Spinal cord (tissue), 10 donors: Measurements from ENCODE around the gene MRPS24. TPM values are rescaled to one million over a fixed set of nuclear protein-coding genes. Genes with fewer than 3 reads are reported as not detected.

ENCODE experiments used
- DNase-seq, 6 donors: peaks; one replicate each; pipeline versions ENCODE4 v3.0.0 to v3.0.0-alpha.2; 2013 to 2015; ENCODE audit warnings: low spot score in 6 of 6, low read depth in 4 of 6
- H3K27ac ChIP-seq: one replicate; pipeline ENCODE4 v1.5.1; 2013; ENCODE audit warnings: low read depth, low read length, control low read depth
- H3K27me3 ChIP-seq: one replicate; pipeline ENCODE4 v1.6.1; 2013; ENCODE audit warnings: low read length; ENCODE audit not compliant: control insufficient read depth, insufficient read depth
- H3K36me3 ChIP-seq: one replicate; pipeline ENCODE4 v1.6.1; 2013; ENCODE audit warnings: low read length; ENCODE audit not compliant: control insufficient read depth, insufficient read depth
- H3K4me1 ChIP-seq: one replicate; pipeline ENCODE4 v1.6.1; 2013; ENCODE audit warnings: low read length; ENCODE audit not compliant: control insufficient read depth, insufficient read depth
- H3K4me3 ChIP-seq: one replicate; pipeline ENCODE4 v1.5.1; 2013; ENCODE audit warnings: low read depth, low read length, control low read depth
- H3K9me3 ChIP-seq: one replicate; pipeline ENCODE4 v1.6.1; 2013; ENCODE audit warnings: low read length; ENCODE audit not compliant: control insufficient read depth, insufficient read depth
- WGBS: methylation state at CpG from one replicate; pipeline ENCODE4 v1.1.5; 2013; ENCODE audit warnings: missing lambda C conversion rate; ENCODE audit not compliant: insufficient coverage; 5-methylcytosine and 5-hydroxymethylcytosine counted together
- polyA plus RNA-seq, 2 donors: library from polyadenylated mRNA; unstranded; fragments of 120-200 nt; gene quantifications; one replicate each; pipeline ENCODE4 v1.2.1, GENCODE V29; 2013; ENCODE audit not compliant: insufficient read length in 2 of 2
- total RNA-seq, 2 donors: library from RNA; depleted of rRNA in 1 of 2; stranded (reverse); fragments of 120-200 nt in 1 of 2; fragments of >200 nt in 1 of 2; gene quantifications; one replicate each; pipeline versions ENCODE4 v1.2.3 to v1.2.4, GENCODE V29; 2013 to 2014
- donor health status: healthy.

The MRPS24 gene
- total and polyA plus RNA-seq, 4 donors: 26.7 to 108 (median 105) TPM

DNA sequence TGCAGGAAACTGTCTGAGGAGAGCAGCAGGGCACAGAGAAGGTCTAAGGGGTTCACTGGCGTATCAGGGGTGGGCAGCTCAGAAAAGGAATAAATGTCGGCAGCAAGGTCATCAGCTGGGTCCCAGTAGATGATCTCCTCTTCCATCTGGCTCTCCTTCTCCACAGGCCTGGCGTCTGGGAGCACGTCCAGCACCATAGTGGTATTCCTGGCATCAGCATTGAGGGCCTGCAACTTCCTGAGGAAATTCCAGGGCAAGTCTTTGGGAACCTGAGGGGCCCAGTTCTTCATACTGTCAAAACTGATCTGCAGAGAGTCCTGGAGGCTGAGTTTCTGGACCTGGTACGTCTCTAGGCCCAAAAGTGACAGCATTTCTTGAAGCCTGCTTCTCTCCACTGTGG lies 9.6 kb upstream of the MRPS24 start:
- WGBS: 88% methylated on average over 5 of the region's 5 CpGs
- no peak overlapping the region for H3K27ac ChIP-seq
- no peaks in the 10 kb centered on the region for H3K27me3 ChIP-seq
- no peaks in the 10 kb centered on the region for H3K9me3 ChIP-seq
- no peak for DNase-seq
- H3K36me3 ChIP-seq: peaks cover 76% of the 10 kb centered on the region
- no peak overlapping the region for H3K4me3 ChIP-seq
- H3K4me1 ChIP-seq: no peaks in the 10 kb centered on the region

DNA sequence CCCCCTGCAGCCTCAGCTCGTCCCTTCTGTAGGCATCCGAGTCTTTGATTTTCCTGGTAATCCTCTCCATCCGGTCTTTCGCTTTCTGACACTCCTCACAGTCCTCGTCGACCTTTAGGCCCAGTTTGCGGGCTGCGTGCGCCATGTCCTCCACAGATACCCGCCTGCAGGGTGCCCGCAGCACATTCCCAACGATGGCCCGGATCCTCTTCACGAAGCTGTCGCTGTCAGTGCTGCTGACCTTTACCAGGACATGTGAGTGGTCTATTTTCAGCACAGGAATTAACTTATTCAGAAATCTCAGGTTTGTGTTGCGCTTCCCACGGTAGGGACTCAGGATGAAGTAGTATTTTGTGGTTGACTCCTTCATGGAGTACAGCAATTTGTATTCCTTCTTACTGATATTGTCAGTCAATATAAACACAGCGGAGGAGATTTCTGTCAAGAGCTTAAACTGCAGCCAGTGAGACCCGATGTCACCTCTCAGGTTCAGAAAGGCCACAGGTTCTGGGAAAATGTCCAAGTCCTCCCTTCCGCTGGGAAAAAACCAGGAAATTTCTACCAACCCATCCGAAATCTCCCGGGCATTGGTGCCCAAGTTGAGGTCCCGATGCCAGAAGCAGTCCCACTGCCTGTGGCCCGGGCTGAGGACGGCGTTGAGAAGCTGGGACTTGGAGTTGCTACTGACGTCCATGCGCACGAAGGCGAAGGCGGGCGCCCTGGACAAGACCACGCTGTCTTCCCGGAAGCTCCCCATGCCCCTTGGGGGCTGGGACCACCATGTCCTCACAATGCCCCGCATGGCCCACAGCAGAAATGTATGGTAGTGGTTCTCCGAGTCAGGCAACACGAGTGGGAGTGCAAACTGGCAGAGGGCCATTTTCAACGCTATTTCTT lies 8.9 kb upstream of the MRPS24 start:
- Histone ChIP-seq H3K27me3 (no peaks in the 10 kb centered on the region), H3K4me1 (no peaks in the 10 kb centered on the region), H3K27ac (no peak overlapping the region), H3K4me3 (no peak overlapping the region), H3K36me3 (peaks cover 76% of the 10 kb centered on the region), H3K9me3 (no peaks in the 10 kb centered on the region)
- 96% methylated on average over 38 of the region's 38 CpGs for WGBS
- no peak for DNase-seq

DNA sequence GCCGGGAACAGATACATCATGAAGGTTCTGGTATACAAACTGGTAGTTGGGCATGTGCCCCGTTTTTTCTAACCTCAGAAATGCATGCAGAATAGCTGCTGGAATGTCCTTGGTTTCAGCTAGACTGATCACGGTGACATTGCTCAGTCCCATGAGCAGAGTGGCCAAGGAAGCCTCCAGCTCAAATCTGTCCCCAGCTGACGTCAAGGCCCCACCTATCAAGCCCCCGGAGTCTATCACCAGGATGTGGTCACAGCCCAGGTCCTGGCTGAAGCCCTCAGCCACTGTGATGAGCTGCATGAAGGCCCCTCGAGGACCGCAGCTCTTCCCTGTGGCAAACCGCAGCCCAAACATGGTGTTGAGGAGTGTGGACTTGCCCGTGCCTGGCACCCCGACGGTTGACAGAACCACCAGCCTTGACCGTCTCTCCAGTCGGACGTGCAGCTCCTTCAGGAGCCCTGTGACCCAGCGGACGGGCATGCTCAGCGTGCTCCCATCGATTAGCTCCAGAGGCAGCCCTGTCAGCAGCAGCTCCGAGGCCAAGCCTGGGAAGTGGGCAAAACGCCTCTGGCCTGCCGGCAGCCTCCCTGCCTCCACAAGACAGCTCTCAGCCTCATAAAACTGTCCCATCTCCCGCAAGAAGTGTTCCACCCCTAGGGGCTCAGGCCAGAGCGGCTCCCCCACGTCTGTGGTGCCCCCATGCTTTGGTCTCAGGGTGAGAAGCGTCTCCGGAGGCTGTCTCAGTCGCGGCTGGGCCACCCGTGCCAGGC lies 7.8 kb upstream of the MRPS24 start:
- H3K36me3 ChIP-seq: peaks cover 73% of the 10 kb centered on the region
- no peak overlapping the region for H3K27ac ChIP-seq
- no peaks in the 10 kb centered on the region for H3K27me3 ChIP-seq
- peaks cover 3% of the 10 kb centered on the region for H3K4me1 ChIP-seq
- H3K9me3 ChIP-seq: no peaks in the 10 kb centered on the region
- 91% methylated on average over 26 of the region's 29 CpGs for WGBS
- no peak for DNase-seq
- no peak overlapping the region for H3K4me3 ChIP-seq

- H3K27ac ChIP-seq: no peak overlapping the region
- H3K36me3 ChIP-seq: peaks cover 64% of the 10 kb centered on the region
- 93% methylated on average over 7 of the region's 7 CpGs for WGBS
Measured at GRCh38 chr7:43876241-43876640, 6.9 kb upstream of the MRPS24 start.

DNA sequence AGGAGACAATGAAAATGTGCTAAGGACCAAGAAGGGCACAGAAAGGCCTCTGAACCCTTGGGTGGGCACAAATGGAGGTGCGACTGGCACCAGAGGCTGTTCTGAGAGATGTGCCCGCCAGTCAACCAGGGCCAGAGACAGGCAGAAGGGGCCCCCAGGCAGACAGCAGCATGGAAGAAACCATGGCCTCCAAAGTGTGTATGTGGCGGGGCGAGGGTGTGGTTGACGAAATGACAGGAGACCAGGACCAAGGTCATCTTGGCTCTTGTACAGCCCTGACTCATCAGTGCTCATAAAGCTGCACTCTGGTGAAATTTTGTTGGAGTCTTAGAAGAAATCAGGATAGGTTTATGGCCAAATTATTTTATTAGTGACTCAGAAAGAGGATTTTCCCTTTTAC lies 4.0 kb upstream of the MRPS24 start:
- H3K36me3 ChIP-seq: peaks cover 42% of the 10 kb centered on the region
- H3K9me3 ChIP-seq: no peaks in the 10 kb centered on the region
- WGBS: 98% methylated on average over 5 of the region's 5 CpGs
- no peak for DNase-seq
- H3K4me1 ChIP-seq: peaks cover 9% of the 10 kb centered on the region
- no peak overlapping the region for H3K4me3 ChIP-seq
- H3K27ac ChIP-seq: peak overlapping the region; percentile 61
- H3K27me3 ChIP-seq: no peaks in the 10 kb centered on the region

More at GRCh38 chr7:43876241-43876640, 6.9 kb upstream of the MRPS24 start:
- Histone ChIP-seq H3K27me3 (no peaks in the 10 kb centered on the region), H3K4me1 (peaks cover 4% of the 10 kb centered on the region), H3K4me3 (no peak overlapping the region), H3K9me3 (no peaks in the 10 kb centered on the region)
- DNase-seq: no peak

DNA sequence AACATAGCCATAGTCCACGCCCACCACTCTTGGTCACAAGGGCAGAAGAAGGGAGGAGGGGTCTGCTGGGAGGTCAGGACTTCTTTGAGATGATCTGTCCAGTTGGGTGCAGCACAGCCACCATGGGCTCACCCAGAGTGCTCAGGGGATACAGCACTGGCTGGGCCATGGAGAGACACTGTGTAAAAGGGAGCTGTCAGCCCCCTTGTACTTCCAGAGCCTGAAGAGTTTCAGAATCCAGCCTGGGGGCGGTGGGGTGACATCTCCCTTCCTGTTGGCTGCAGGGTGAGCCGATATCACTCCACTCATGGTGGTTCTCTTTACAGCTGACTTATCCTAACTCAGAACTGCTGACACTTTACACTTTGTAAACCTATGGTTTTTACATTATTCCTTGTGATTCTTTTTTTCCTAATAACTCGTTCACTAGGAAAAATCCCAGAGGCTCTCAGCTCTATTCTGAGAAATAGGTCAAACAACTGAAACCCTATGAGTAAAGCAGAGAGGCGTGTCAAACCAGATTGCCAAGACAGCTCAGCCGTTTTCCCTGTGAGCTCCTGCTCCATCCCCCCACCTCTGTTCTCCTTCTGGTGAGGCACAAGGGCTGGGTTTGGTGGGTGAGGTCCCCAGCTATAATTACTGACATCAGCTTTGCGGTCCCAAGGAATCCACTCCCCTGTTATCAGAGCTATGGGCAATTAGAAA lies 3.2 kb upstream of the MRPS24 start:
- WGBS: 65% methylated on average over 3 of the region's 7 CpGs
- H3K9me3 ChIP-seq: no peaks in the 10 kb centered on the region
- H3K27me3 ChIP-seq: no peaks in the 10 kb centered on the region
- peaks cover 35% of the 10 kb centered on the region for H3K36me3 ChIP-seq
- H3K27ac ChIP-seq: peak overlapping the region; percentile 61
- DNase-seq: peak in 2 of 6 donors; percentile 6 to 23
- peaks cover 12% of the 10 kb centered on the region for H3K4me1 ChIP-seq
- no peak overlapping the region for H3K4me3 ChIP-seq

DNA sequence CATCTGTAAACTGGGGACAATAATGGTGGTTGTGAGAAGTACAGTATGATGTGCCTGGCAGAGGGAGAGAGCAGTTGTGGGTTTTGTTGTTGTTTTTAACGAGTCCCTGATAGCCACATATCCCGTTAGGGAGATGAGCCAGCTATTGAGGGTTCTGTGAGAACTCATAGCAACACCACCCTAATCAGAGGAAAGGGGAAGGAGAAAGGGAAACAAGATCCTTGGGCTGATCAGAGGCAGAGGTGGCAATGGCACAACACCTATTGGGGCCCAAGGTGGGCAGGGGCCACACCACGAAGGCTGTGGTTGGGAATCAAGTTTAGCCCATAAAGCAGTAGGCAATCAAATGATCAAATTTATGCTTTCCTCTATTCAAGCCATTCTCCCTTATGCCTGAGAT lies 1.7 kb upstream of the MRPS24 start:
- 100% methylated on average over 1 of the region's 3 CpGs for WGBS
- no peaks in the 10 kb centered on the region for H3K9me3 ChIP-seq

DNA sequence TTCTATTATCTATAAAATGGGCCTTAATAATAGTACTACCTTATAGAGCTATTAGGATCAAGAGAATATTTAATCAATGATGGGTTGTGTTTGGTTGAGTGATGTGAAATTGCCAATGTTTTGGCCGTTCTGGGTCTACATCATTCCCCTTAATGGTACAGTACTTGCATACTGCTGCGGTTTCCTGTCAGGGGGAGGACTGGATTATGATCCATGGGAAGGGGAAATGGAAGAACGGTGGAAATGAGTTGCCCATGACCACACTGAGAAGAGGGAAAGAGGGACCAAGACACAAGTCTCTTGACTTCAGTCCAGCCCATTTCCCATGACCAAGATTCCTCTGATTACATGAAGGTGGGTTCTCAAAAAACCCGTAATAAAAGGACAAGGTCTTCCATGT lies 999 bp upstream of the MRPS24 start:
- Histone ChIP-seq H3K9me3 (no peaks in the 10 kb centered on the region), H3K4me3 (no peak overlapping the region), H3K27me3 (no peaks in the 10 kb centered on the region), H3K27ac (no peak overlapping the region), H3K4me1 (peaks cover 12% of the 10 kb centered on the region), H3K36me3 (peaks cover 26% of the 10 kb centered on the region)
- DNase-seq: no peak
- WGBS: 94% methylated on average over 2 of the region's 4 CpGs

More for the DNA sequence above, 1.7 kb upstream of the MRPS24 start:
- H3K4me3 ChIP-seq: no peak overlapping the region
- no peaks in the 10 kb centered on the region for H3K27me3 ChIP-seq
- peaks cover 12% of the 10 kb centered on the region for H3K4me1 ChIP-seq
- no peak overlapping the region for H3K27ac ChIP-seq
- DNase-seq: no peak
- H3K36me3 ChIP-seq: peaks cover 28% of the 10 kb centered on the region

GRCh38 chr7:43869867-43870240 lies 537 bp upstream of the MRPS24 start:
- no peaks in the 10 kb centered on the region for H3K9me3 ChIP-seq
- peak overlapping the region; percentile 89 for H3K27ac ChIP-seq
- no peak for DNase-seq
- H3K4me3 ChIP-seq: peak overlapping the region; percentile 76
- peaks cover 22% of the 10 kb centered on the region for H3K36me3 ChIP-seq
- H3K27me3 ChIP-seq: no peaks in the 10 kb centered on the region
- WGBS: 18% methylated on average over 7 of the region's 13 CpGs
- peaks cover 12% of the 10 kb centered on the region for H3K4me1 ChIP-seq
